Measurements from ENCODE around the gene NECTIN3. TPM values are rescaled to one million over a fixed set of nuclear protein-coding genes. Genes with fewer than 3 reads are reported as not detected.

Gene NECTIN3
- total RNA-seq, 1 donor = 140 TPM

GRCh38 chr3:111190518-111190917 is 118.9 kb downstream of the NECTIN3 start:
- TF ChIP-seq, protein P1, sequence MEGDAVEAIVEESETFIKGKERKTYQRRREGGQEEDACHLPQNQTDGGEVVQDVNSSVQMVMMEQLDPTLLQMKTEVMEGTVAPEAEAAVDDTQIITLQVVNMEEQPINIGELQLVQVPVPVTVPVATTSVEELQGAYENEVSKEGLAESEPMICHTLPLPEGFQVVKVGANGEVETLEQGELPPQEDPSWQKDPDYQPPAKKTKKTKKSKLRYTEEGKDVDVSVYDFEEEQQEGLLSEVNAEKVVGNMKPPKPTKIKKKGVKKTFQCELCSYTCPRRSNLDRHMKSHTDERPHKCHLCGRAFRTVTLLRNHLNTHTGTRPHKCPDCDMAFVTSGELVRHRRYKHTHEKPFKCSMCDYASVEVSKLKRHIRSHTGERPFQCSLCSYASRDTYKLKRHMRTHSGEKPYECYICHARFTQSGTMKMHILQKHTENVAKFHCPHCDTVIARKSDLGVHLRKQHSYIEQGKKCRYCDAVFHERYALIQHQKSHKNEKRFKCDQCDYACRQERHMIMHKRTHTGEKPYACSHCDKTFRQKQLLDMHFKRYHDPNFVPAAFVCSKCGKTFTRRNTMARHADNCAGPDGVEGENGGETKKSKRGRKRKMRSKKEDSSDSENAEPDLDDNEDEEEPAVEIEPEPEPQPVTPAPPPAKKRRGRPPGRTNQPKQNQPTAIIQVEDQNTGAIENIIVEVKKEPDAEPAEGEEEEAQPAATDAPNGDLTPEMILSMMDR (IDR thresholded peaks at IDR 0.05; ENCODE audit: insufficient read depth, low read depth, low read length) = no peak
- no peak for DNase-seq (ENCODE audit: low read depth)

DNA sequence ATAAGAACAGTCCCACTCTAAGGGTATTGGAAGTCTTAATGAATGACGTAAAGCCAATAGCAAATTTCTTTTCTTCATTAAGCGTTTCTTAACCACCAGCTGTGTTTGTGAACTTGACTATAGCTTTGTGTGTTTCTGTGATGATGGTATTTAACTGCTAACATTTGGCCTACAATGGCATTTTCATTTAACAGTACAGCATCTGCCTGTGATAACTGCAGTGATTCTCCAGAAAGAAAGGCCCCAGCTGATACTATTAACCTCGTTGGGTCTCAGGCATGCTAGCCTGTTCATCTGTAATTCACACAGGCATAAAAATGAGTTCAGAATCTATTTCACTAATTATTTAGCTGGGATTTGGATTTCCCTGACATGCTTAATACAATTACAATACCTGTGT is 121.9 kb downstream of the NECTIN3 start:
- DNase-seq (ENCODE audit: low read depth) = no peak
- H3K4me3 ChIP-seq (ENCODE audit: low read depth, low read length) = no peak overlapping the region
- TF ChIP-seq, protein P1 (IDR thresholded peaks at IDR 0.05; ENCODE audit: insufficient read depth, low read depth, low read length) = no peak

More at GRCh38 chr3:111190518-111190917, 118.9 kb downstream of the NECTIN3 start:
- no peak overlapping the region for H3K4me3 ChIP-seq (ENCODE audit: low read depth, low read length)

GRCh38 chr3:111194048-111194447 is 122.4 kb downstream of the NECTIN3 start:
- TF ChIP-seq, protein P1 (IDR thresholded peaks at IDR 0.05; ENCODE audit: insufficient read depth, low read depth, low read length) = no peak
- DNase-seq (ENCODE audit: low read depth) = no peak
- no peak overlapping the region for H3K4me3 ChIP-seq (ENCODE audit: low read depth, low read length)

DNA sequence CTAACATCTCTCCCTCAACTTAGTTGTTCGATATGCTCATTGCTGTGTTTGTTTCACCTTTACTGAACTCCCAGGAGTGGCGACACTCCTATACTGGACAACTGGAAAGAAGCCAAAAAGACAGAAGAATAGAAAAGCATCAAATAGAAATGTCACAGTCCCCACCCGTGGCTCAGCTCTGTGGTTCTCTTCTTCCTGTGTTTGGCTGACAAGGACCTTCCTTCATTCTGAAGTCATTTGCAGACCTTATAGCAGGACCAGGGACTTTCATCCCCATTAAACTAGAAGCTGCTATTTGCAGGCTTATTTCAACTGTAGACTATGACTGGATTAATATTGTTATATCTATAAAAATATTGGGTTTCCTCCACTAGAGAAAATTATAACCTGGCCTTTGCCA is 125.9 kb downstream of the NECTIN3 start:
- TF ChIP-seq, protein P1 (IDR thresholded peaks at IDR 0.05; ENCODE audit: insufficient read depth, low read depth, low read length) = no peak

GRCh38 chr3:111200027-111200426 is 128.4 kb downstream of the NECTIN3 start:
- TF ChIP-seq, protein P1 (IDR thresholded peaks at IDR 0.05; ENCODE audit: insufficient read depth, low read depth, low read length) = no peak
- H3K4me3 ChIP-seq (ENCODE audit: low read depth, low read length) = no peak overlapping the region
- DNase-seq (ENCODE audit: low read depth) = peak; percentile 55

More for the DNA sequence above, 125.9 kb downstream of the NECTIN3 start:
- H3K4me3 ChIP-seq (ENCODE audit: low read depth, low read length) = no peak overlapping the region
- DNase-seq (ENCODE audit: low read depth) = no peak

GRCh38 chr3:111210003-111210711 is 138.5 kb downstream of the NECTIN3 start:
- TF ChIP-seq, protein P1 (IDR thresholded peaks at IDR 0.05; ENCODE audit: insufficient read depth, low read depth, low read length) = peak; percentile 23
- no peak overlapping the region for H3K4me3 ChIP-seq (ENCODE audit: low read depth, low read length)
- peak; percentile 82 for DNase-seq (ENCODE audit: low read depth)

Data from fibroblast of villous mesenchyme (primary cell).